HG03135 (cell line): Measurements from ENCODE around the gene HOXB8.

Source experiments
- ATAC-seq: cut with Tn5 transposase; IDR thresholded peaks from one replicate; pipeline ENCODE4 v1.9.1; 2021; ENCODE audit warnings: mild to moderate bottlenecking, moderate library complexity; ENCODE audit not compliant: unreplicated experiment

HOXB8 gene

DNA sequence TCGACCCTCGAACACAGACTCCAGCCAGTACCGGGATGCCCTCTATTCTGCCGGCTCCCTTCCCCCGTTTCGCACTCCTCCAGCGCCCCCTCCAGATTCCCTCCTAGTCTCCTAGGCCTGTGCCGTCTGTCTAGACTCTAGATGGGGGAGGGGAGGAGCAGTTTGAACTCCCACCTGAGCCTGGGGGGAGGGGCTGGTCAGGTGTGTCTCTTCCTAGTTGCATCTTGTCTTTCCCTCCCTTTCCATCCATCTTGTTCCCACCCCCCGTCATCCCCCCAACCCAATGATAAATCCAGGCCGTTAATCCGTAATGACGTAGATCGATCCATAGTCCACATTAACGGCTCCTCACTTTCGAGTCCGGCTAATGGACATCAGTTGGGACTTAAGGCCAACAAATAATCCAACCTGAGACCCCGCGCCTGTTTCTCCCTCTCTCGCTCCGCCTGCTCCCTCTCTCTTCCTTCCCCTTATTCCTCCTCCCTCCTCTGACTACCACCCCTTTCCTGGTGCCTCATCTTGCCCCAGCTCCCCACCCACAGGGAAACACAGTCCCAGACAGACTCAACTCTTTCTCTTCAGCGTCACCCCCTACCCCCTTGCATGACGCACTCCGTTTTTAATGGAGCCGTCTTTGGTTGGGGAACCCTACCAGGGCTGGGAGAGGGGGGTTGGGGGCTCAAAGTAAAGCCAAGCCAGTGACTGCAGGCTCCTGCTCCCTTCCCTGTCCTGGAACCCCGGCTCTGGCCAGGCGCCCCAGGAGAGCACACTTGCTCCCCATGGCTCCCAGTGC is 18.2 kb downstream of the HOXB8 start:
- no peak for ATAC-seq

DNA sequence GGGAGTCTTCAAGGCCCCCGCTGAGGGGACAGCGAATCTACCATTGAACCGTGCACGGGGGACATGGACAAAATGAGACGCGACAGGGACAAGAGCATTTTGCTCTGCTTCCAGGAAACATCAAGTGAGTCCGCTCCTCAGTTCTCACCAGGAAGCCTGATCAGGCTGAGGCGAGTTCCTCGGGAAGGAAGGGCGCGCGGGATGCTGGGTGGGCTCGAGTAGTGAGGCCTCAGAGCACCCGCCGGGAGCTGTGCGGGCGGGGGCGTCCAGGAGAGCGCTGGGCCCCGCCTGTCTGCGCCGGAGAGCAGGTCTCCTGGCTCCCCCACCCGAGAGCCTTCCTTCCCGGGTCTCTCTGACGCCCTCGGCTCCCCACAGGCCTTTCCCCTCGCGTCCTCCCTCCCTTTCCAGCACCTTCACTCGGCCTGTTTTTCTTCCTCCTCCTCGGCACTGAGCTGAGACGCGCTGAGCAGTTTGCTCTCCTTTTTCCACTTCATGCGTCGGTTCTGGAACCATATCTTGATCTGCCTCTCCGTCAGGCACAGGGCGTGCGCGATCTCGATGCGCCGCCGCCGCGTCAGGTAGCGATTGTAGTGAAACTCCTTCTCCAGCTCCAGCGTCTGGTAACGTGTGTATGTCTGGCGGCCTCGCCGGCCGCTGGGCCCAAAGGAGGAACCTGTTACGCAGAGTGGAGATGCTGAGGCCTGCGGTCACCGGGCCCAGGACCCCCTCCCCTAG is 18.9 kb downstream of the HOXB8 start:
- no peak for ATAC-seq

DNA sequence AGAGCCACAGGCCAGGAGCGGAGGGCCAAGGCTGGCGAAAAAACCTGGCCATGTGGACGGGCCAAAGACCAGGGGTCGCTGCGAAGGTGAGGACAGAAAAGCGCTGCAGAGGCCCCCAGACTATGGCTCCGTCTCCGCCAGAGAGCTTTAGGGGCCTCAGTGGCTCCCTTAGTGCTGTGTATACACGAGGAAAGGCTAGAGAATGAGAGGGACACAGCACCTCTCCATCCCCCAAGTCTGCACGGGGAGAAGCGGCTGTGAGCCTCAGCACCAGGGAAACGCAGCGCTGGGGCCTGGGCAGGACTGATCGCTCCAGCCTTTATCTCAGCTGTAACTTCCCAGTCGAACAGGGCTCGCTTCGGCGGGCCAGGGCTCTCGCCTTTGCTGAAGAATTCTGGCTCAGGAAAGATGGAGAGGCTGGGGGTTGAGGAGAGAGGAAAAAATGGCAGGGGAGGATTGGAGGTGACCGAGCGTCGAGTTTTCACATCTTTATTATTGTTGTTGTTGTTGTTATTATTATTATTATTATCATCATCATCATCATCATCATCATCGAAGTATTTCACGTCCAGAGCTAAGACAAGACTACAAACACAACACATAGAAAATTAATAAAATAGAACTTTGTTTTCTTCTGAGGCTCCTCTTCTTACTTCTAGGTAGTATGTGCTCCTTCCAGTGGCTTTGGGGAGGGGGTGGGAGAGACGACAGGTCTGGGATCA is 19.7 kb downstream of the HOXB8 start:
- ATAC-seq = no peak

DNA sequence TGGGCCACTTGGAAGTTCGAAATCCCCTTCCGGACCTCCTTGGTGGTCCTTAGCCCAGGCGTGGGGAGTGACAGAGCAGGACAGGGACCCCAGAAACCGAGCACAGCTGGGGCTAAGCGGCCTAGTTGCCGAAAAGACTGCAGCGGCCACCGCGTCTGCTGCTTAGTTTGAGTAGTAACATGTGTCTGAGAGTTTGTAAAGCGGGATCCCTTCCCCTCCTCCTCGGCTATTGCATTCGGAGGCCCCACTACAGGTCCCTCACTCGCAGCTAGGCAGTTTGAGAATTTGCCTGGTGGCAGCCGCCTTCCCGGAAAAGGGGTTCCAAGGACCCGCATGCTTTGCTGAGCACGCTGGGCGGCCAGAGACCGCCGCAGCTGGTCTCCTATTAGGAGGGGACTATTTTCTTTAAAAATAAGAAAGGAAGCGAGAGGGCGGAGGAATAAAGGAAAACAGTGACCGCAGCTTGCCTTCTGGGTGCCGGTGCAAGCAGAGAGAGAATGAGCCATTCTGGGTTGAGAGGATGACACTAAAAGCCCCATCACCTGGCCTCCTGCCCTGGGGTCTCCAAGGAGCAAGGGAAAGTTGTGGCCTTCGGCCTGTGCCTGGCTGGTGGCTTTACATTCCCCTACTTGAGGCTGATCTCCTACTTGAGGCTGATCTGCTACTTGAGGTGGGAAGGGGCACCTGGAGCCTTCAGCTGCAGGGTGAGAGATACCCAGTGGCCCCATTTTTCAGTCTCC is 20.4 kb downstream of the HOXB8 start:
- no peak for ATAC-seq

DNA sequence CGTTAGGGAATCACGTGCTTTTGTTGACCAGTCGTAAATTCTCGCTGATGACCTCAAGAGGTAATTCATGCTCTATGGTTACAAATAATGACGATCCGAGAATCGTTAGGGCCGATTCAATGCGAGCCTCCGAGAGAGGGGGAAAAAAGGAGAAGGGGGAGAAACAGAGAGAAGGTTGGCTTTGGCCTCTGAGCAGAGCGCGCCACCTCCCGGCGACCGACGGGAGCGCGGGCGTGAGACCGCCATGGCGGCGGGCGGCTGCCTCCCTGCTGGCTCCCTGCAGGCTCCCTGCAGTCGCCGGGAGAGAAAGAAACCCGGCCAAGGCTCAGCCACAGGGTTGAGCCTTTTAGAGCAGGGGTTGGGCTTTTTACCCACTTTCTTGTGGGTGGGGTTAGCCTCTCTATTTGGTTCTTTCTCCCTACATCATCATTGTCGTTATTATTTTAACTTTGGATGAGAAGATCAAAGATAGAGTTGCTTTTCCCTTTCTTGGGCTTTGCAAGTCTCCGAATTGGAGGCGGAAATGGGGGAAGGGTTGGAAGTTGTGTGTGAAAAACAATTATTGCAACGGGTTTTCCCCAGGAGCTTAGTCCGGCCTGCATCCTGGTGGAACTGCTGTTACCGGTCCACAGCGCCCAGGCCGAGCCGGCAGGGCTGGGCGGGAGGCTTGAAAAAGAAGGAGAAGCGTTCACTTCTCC is 21.1 kb downstream of the HOXB8 start:
- no peak for ATAC-seq

DNA sequence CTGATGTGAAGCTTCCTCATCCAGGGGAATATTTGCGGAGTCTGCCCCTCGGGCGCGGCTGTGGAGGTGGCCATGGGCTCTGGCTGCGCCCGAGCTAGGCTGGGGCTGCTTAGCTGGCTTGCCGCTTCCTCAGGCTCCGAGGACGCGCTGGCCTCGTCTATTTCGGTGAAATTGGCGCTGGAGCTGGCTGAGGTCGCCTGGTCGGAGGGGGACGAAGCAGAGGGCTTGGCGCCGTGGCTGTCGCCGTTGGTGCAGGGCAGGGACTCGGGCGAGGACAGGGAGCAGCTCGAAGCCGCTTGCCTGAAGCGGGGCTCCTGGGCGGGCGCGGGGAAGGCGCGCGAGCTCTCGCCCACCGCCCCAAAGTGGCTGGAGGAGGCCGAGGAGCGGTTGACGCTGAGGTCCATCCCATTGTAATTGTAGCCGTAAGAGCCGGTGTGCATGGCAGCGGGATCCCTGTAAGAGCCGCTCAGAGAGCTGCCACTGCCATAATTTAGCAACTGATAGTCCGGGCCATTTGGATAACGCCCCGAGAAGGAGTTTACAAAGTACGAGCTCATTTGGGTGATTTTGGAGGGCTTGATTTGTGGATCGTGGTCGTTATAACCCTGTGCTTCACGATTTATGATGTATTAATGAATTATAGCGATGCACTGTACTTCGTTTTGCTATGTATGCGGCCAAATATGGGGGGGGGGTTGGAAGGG is 21.8 kb downstream of the HOXB8 start, which contains the start of gene HOXB5:
Gene HOXB5, minus strand, starts transcription at position 654 of the 704 bp plus-strand sequence. Its CDS starts 97 bp downstream, at position 557.
- no peak for ATAC-seq

DNA sequence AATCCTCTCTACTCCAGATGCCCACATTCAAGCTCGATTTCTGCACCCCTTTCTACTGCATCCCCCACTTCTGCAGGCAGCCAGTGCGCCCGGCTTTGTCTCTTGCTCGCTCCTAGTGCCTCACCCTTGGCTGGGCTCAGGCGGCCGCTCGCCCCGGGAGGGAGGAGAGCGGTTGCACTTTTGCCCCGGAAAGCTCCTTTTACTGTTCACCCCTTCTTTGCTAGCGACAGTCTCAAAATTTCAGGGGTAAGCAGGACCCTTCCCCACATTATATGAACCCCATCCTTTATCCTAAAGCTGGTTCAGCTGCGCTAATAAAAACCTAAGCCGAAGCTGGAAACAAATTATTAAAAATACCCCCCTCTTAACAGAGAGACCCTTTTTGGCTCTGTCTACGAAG is 22.5 kb downstream of the HOXB8 start:
- no peak for ATAC-seq

DNA sequence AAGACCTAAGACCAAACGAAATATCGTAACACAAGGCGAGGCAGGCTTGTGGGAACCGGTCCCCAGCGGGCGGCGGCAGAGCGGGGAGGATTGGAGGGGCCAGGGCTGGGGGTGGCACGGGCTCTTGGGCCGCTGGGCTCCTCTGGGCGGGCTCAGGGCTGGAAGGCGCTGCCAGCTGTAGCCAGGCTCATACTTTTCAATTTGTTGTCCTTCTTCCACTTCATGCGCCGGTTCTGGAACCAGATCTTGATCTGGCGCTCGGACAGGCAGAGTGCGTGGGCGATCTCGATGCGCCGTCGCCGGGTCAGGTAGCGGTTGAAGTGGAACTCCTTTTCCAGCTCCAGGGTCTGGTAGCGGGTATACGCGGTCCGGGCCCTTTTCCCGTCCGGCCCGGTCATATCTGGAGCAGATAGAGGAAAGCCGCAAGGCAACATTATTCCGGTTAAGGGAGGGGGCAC is 23.0 kb downstream of the HOXB8 start:
- no peak for ATAC-seq

DNA sequence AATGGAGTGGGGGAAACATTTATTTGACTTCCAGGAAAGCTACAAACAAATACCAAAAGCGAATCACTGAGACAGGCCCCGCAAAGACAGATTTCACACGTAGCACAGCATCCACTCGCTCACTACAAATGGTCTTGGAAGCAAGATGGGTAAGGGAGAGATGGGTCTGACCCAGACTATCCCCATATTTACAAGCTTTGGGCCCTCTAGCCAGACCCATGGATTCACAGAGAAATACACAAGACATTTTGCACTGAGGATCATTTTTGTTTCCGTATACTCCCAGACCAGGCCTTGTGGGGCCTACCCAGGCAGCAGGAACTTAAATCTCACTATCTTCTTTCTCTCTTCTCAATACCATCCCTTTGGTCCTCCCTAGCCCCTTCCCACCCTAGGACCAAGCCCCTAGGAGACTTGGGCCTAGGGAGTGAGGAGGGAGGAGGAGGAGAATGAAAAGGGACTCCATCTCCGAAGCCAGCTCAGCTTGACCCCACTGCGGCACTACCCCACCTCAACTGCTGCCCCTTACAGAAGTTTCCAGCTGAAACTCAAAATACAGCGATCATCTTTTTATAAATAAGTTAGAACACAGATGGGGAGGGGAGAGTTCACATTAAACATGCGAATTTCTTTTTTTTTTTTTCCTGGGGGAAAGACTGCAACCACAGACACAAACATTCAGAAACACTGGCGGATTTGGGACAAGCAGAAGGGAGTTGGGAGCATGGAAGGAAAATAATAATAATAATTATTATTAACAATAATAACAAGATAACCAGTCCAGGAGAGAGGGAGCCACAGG is 23.6 kb downstream of the HOXB8 start:
- no peak for ATAC-seq

DNA sequence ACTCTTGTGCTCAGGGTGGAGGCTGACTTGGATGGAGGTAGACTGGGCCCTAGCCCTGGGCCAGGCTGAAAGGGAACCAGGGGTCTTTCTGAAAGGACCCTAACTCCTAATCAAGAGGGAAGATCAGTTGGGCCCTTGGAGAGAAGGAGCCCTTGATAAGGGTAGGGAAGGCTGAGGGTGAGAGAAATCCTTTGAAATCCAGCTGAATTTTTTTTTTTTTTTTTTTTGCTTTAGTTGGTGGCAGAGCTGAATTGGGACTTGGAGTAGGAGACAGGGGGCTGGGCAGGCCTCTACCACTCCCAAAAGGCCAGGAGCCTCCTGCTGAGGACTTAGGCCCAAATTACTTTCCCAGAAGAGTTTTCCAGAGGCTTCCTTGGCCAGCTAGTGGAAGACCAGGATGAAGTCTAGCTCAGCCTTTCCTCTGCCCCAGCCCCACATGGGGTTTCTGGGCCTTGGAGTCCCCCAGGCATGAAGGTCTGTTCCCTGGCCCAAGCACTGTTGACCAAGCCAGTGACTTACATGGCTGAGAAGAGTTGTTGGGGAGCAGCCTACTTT is 24.4 kb downstream of the HOXB8 start:
- ATAC-seq = no peak

DNA sequence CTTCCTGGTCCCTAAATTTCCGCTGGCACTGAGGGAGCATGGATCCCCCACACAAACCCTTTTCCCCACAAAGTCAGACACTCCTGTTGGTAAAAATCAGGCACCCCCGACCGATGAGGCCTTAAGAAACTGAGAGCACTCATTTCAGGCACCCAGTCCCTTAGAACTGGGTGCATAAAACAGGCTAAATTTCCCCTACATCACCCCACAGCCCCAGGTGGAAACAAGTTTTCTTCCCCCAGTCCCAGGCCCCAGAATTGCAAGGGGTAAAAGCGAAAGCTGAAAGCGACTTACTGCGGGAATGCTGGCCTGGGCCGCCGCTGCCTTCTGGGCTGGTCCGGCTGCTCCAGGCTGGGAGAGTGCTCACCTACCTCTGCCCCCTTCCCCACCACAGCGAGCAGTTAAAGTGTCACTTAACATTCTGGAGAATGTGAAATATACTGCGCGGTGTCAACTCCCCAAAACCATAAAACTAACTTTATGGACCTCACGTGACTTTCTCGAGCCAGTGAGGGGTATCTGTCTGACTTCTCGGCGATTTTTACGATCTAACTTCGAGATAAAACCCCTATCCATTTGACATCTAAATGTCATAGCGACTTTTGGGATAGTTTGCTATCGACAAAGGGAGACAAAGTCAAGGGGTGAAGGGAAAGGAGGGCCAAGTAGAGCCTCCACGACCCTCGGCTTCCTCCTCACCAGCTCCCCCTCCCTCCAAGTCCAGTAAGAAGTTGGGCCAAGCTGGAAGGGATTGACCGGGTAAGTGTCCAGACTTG is 25.1 kb downstream of the HOXB8 start, which contains the start of gene HOXB3:
Gene HOXB3, minus strand, starts transcription at position 411 of the 776 bp plus-strand sequence. CDS start 37,767 bp downstream, outside the sequence.
- ATAC-seq = no peak

DNA sequence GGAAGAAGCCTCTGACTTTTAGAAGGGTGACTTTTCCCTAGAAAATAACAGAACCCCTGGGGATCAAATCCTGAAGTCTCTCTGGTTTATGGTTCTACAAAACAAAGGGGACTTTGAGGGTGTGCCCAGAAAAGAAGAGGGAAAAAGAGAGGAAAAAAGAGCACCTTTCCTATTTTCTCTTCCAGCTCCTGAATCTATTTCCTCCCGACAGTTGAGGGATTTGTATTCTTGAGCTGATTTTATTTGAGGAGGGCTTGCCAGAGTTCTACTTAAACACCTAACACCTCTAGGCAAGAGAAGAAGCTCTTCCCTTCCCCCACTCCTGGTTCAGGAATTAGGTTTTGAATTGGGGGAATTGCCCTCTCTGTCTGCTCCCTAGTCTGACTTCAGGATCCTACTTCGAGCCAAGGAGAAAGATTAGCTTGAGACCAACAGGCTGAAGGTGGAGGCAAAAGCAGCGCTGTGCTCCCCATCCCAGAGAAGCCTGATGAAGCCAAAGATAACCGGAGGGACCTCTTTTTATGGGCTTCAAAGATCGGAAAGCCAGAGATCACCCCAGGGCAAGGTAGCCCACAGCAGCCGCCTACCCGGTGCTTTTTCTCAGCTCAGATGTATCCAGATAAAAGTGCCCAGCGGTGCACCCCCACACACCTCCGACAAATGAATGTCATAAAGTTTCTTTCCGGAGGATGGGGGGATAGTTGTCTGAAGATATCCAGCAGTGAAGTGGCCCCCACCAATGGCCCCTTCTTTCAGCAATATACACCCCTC is 25.8 kb downstream of the HOXB8 start:
- no peak for ATAC-seq

DNA sequence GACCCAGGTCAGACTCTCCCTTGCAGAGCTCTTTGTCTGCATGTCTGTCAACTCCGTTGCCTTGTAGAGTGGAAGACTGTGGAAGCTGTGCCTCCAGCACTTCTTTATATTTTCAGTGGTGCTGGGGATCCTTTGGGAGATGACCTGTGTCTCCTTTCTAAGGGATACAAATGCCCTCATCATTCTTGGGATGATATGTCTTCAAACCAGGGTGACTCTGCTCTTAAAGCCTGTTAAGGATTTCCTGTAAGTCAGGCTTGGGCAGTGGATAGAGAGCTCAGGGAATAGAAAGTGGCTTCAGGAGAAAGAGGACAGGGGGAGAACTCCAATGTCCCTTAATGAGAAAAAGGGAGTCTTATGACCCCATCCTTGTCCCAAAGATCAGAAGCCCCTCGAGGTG is 26.6 kb downstream of the HOXB8 start:
- no peak for ATAC-seq

DNA sequence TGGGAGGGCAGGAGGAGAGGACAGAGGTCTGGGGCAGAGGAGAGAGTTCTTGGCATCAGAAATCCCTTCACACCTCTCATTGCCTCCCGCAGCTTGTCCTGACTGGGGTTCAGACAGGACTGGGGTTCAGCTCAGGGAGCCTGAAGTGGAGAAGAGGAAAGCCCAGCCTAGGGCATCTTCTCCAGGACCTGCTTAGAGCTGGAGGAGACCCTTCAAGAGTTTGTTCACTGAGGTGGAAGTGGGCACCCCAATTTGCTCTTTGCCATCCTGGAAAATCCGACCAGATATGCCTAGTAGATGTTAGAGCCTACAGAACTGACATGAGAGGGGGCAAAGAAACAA is 27.0 kb downstream of the HOXB8 start:
- no peak for ATAC-seq

DNA sequence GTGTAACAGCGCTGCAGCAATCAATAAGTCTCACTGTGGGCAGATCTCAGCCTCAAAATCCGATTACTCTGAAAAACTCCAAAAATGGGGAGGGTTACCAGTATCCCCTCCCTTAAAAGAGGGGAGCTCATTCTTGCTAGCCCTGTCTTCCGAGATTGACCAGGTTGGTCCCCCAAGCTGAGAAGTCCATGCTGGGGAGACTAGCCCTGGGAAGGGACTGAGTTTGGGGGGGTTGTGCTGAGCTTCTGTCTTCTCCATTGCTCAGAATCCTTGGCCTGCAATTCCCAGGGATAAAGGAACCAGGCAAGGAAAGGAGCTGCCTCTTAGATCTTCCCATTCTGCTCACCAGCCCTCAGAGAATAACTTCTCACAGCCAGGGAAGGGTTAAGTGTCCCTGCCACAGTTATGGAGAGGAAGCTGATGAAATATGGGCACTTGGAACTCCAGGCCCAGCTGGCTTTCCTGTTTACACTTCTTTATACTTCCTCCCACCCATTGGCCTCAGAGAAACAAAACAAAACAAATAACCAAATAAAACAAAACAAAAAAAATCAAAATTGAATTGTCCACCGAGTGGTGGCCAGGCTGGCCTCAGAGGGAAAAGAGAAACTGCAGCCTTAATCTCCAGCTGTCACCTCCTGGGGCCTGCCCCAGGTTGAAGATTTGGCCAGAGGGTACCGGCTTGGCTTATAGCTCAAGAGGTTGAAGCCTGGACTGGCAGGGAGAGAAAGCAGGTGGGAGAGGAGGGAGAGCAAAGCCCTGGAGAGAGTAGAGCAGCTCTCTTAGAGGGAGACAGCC is 27.6 kb downstream of the HOXB8 start:
- no peak for ATAC-seq
